Measurements from ENCODE around the gene CALD1.
A peak's percentile ranks its signal among the peaks of the same experiment; 100 is the strongest.

CALD1 gene

GRCh38 chr7:134750083-134751062, 29.1 kb upstream of the CALD1 start:
- H3K27me3 Mint-ChIP-seq: no peaks in the 10 kb centered on the region
- H3K36me3 Mint-ChIP-seq (ENCODE audit: low read depth): no peaks in the 10 kb centered on the region
- H3K4me1 Mint-ChIP-seq: peaks cover 13% of the 10 kb centered on the region
- no peaks in the 10 kb centered on the region for H3K9me3 Mint-ChIP-seq
- H3K27ac Mint-ChIP-seq: peak overlapping the region; percentile 13
- H3K4me3 Mint-ChIP-seq: no peak overlapping the region
- DNase-seq (peak; percentile 77), ATAC-seq (peak; percentile 66)

GRCh38 chr7:134752006-134752760, 27.3 kb upstream of the CALD1 start:
- Mint-ChIP-seq H3K4me3 (no peak overlapping the region), H3K36me3 (ENCODE audit: low read depth) (no peaks in the 10 kb centered on the region), H3K4me1 (peaks cover 13% of the 10 kb centered on the region), H3K9me3 (no peaks in the 10 kb centered on the region), H3K27ac (no peak overlapping the region), H3K27me3 (no peaks in the 10 kb centered on the region)
- no peak for DNase-seq
- no peak for ATAC-seq

GRCh38 chr7:134755422-134756022, 23.9 kb upstream of the CALD1 start:
- peak; percentile 52 for DNase-seq
- Mint-ChIP-seq H3K27ac (no peak overlapping the region), H3K27me3 (no peaks in the 10 kb centered on the region), H3K4me3 (no peak overlapping the region), H3K4me1 (peaks cover 8% of the 10 kb centered on the region), H3K9me3 (no peaks in the 10 kb centered on the region), H3K36me3 (ENCODE audit: low read depth) (no peaks in the 10 kb centered on the region)
- ATAC-seq: no peak

GRCh38 chr7:134757938-134758337, 21.5 kb upstream of the CALD1 start:
- ATAC-seq (no peak), DNase-seq (no peak)
- Mint-ChIP-seq H3K27ac (no peak overlapping the region), H3K9me3 (no peaks in the 10 kb centered on the region), H3K27me3 (no peaks in the 10 kb centered on the region), H3K4me1 (no peaks in the 10 kb centered on the region), H3K4me3 (no peak overlapping the region), H3K36me3 (ENCODE audit: low read depth) (no peaks in the 10 kb centered on the region)

- H3K27ac Mint-ChIP-seq: no peak overlapping the region
- no peak for DNase-seq
- no peak overlapping the region for H3K4me3 Mint-ChIP-seq
- no peaks in the 10 kb centered on the region for H3K9me3 Mint-ChIP-seq
- no peak for ATAC-seq
- H3K4me1 Mint-ChIP-seq: no peaks in the 10 kb centered on the region
- H3K27me3 Mint-ChIP-seq: no peaks in the 10 kb centered on the region
- no peaks in the 10 kb centered on the region for H3K36me3 Mint-ChIP-seq (ENCODE audit: low read depth)
Measured at GRCh38 chr7:134758981-134759380, 20.5 kb upstream of the CALD1 start.

- H3K4me3 Mint-ChIP-seq: no peak overlapping the region
- no peaks in the 10 kb centered on the region for H3K36me3 Mint-ChIP-seq (ENCODE audit: low read depth)
- H3K27me3 Mint-ChIP-seq: no peaks in the 10 kb centered on the region
- H3K9me3 Mint-ChIP-seq: no peaks in the 10 kb centered on the region
- no peak for DNase-seq
- H3K27ac Mint-ChIP-seq: no peak overlapping the region
- H3K4me1 Mint-ChIP-seq: no peaks in the 10 kb centered on the region
- ATAC-seq: no peak
Measured at GRCh38 chr7:134761266-134761665, 18.2 kb upstream of the CALD1 start.

GRCh38 chr7:134763960-134764359, 15.5 kb upstream of the CALD1 start:
- H3K4me3 Mint-ChIP-seq: no peak overlapping the region
- DNase-seq (no peak), ATAC-seq (no peak)
- no peaks in the 10 kb centered on the region for H3K27me3 Mint-ChIP-seq
- no peak overlapping the region for H3K27ac Mint-ChIP-seq
- H3K4me1 Mint-ChIP-seq: peaks cover 7% of the 10 kb centered on the region
- H3K9me3 Mint-ChIP-seq: no peaks in the 10 kb centered on the region
- H3K36me3 Mint-ChIP-seq (ENCODE audit: low read depth): no peaks in the 10 kb centered on the region

- Mint-ChIP-seq H3K4me1 (peaks cover 7% of the 10 kb centered on the region), H3K27ac (no peak overlapping the region), H3K4me3 (no peak overlapping the region), H3K27me3 (no peaks in the 10 kb centered on the region), H3K9me3 (no peaks in the 10 kb centered on the region), H3K36me3 (ENCODE audit: low read depth) (no peaks in the 10 kb centered on the region)
- DNase-seq (no peak), ATAC-seq (no peak)
Measured at GRCh38 chr7:134764365-134764764, 15.1 kb upstream of the CALD1 start.

- Mint-ChIP-seq H3K27me3 (no peaks in the 10 kb centered on the region), H3K4me1 (peaks cover 7% of the 10 kb centered on the region), H3K27ac (no peak overlapping the region), H3K4me3 (no peak overlapping the region), H3K9me3 (no peaks in the 10 kb centered on the region), H3K36me3 (ENCODE audit: low read depth) (no peaks in the 10 kb centered on the region)
- ATAC-seq (no peak), DNase-seq (no peak)
Measured at GRCh38 chr7:134766779-134767519, 12.5 kb upstream of the CALD1 start.

GRCh38 chr7:134767520-134768168, 11.8 kb upstream of the CALD1 start:
- DNase-seq (no peak), ATAC-seq (no peak)
- Mint-ChIP-seq H3K4me1 (peaks cover 7% of the 10 kb centered on the region), H3K9me3 (no peaks in the 10 kb centered on the region), H3K4me3 (no peak overlapping the region), H3K36me3 (ENCODE audit: low read depth) (no peaks in the 10 kb centered on the region), H3K27ac (no peak overlapping the region), H3K27me3 (no peaks in the 10 kb centered on the region)

GRCh38 chr7:134768243-134768642, 11.2 kb upstream of the CALD1 start:
- Mint-ChIP-seq H3K27ac (no peak overlapping the region), H3K27me3 (no peaks in the 10 kb centered on the region), H3K9me3 (no peaks in the 10 kb centered on the region), H3K4me3 (no peak overlapping the region), H3K4me1 (peaks cover 7% of the 10 kb centered on the region), H3K36me3 (ENCODE audit: low read depth) (no peaks in the 10 kb centered on the region)
- DNase-seq (no peak), ATAC-seq (no peak)

GRCh38 chr7:134770676-134771075, 8.8 kb upstream of the CALD1 start:
- Mint-ChIP-seq H3K4me1 (peaks cover 7% of the 10 kb centered on the region), H3K27ac (no peak overlapping the region), H3K36me3 (ENCODE audit: low read depth) (no peaks in the 10 kb centered on the region), H3K4me3 (no peak overlapping the region), H3K27me3 (no peaks in the 10 kb centered on the region), H3K9me3 (no peaks in the 10 kb centered on the region)
- ATAC-seq (no peak), DNase-seq (no peak)

GRCh38 chr7:134771111-134771510, 8.3 kb upstream of the CALD1 start:
- ATAC-seq (no peak), DNase-seq (no peak)
- H3K27ac Mint-ChIP-seq: no peak overlapping the region
- no peaks in the 10 kb centered on the region for H3K9me3 Mint-ChIP-seq
- H3K36me3 Mint-ChIP-seq (ENCODE audit: low read depth): no peaks in the 10 kb centered on the region
- H3K27me3 Mint-ChIP-seq: no peaks in the 10 kb centered on the region
- H3K4me1 Mint-ChIP-seq: peaks cover 7% of the 10 kb centered on the region
- no peak overlapping the region for H3K4me3 Mint-ChIP-seq

- H3K9me3 Mint-ChIP-seq: no peaks in the 10 kb centered on the region
Measured at GRCh38 chr7:134771889-134772288, 7.5 kb upstream of the CALD1 start.

More at GRCh38 chr7:134771889-134772288, 7.5 kb upstream of the CALD1 start:
- no peak overlapping the region for H3K27ac Mint-ChIP-seq
- peaks cover 4% of the 10 kb centered on the region for H3K4me1 Mint-ChIP-seq
- H3K36me3 Mint-ChIP-seq (ENCODE audit: low read depth): no peaks in the 10 kb centered on the region
- H3K27me3 Mint-ChIP-seq: no peaks in the 10 kb centered on the region
- DNase-seq (no peak), ATAC-seq (no peak)
- H3K4me3 Mint-ChIP-seq: no peak overlapping the region

All from activated naive CD8-positive, alpha-beta T cell treated with anti-CD3 and anti-CD28 coated beads, Interleukin-2, amount 50 U/mL, for 24 hours (primary cell).